GM18502 (cell line): ENCODE results near the gene RNF175.
"Not testable (repeated sequence)": the region's sequence is repeated elsewhere in the genome, so short reads cannot be mapped to it uniquely, and the experiment has no call there.

Experiments
- ATAC-seq: cut with Tn5 transposase; IDR thresholded peaks from one replicate; pipeline ENCODE4 v1.9.1; 2021; ENCODE audit warnings: mild to moderate bottlenecking; ENCODE audit not compliant: unreplicated experiment, poor library complexity

The RNF175 gene

GRCh38 chr4:153684971-153685371 lies 74.9 kb downstream of the RNF175 start:
- ATAC-seq, result peak; percentile 26

GRCh38 chr4:153684182-153684970 lies 75.4 kb downstream of the RNF175 start, which contains the start of gene TLR2:
TSS of gene TLR2 (plus strand) at chr4:153684280. CDS start at chr4:153702908, 18,628 bp downstream.
- ATAC-seq, result peak; percentile 91

GRCh38 chr4:153683763-153684181 lies 76.1 kb downstream of the RNF175 start:
- ATAC-seq, result no peak

- ATAC-seq, result no peak
Observed at GRCh38 chr4:153679486-153679885, 80.3 kb downstream of the RNF175 start.

GRCh38 chr4:153676984-153677383 lies 82.8 kb downstream of the RNF175 start:
- no peak for ATAC-seq

- no peak for ATAC-seq
Observed at GRCh38 chr4:153676486-153676885, 83.3 kb downstream of the RNF175 start.

GRCh38 chr4:153669838-153670237 lies 90.0 kb downstream of the RNF175 start:
- no peak for ATAC-seq

GRCh38 chr4:153668647-153669046 lies 91.2 kb downstream of the RNF175 start:
- ATAC-seq, result no peak

- not testable (repeated sequence) for ATAC-seq
Observed at GRCh38 chr4:153666505-153666904, 93.3 kb downstream of the RNF175 start.

- no peak for ATAC-seq
Observed at GRCh38 chr4:153663667-153664066, 96.2 kb downstream of the RNF175 start.

- ATAC-seq, result no peak
Observed at GRCh38 chr4:153661908-153662307, 97.9 kb downstream of the RNF175 start.

- ATAC-seq, result no peak
Observed at GRCh38 chr4:153661215-153661822, 98.5 kb downstream of the RNF175 start.
